Thyroid gland (tissue), 4 donors: ENCODE results near the gene FHOD3.

ENCODE experiments used
- POLR2A ChIP-seq, 2 donors: fragments of 450-650 bp; IDR thresholded peaks; one replicate each; pipeline ENCODE4 v1.6.1; 2017; ENCODE audit warnings: antibody characterized with exemption in 2 of 2, mild to moderate bottlenecking in 2 of 2, moderate library complexity in 1 of 2
- TF ChIP-seq, protein P1 (sequence below), 6 experiments: fragments of 200-600 bp in 3 of 6; fragments of 450-650 bp in 3 of 6; sonication (generic) in 3 of 6; IDR thresholded peaks; one replicate each; pipeline ENCODE4 v1.5.1; 2016 to 2019; ENCODE audit warnings: antibody characterized with exemption in 6 of 6, mild to moderate bottlenecking in 2 of 6, inconsistent platforms in 1 of 6, moderate library complexity in 1 of 6

DNA sequence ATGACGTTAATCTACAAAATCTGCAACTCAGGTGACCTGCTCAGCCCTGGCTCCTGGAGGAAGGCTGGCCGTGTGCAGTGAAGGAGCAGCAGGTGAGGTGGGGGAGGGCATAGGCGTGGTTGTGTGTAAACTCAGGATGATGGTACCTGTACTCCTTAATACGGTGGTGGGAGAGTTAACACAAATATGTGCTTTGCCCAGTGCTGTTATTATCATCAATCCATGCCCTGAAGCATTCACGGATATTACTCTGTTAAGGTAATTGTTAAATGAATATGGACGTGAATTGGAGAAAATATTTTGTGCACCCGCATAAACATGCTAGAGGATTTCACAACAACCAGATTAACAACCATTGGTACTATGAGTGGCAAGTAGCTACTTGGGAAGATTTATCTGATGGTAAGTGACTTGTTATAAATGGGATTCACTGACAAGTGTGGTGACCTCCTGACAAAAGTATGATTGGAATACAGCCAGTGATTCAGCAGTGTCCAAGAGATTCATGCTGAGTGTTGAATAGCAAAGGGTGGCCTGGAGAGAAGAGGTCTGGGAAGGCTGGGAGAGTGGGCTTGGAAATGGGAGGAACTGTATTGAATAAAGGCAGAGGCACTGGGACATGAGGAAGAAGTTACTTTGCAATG is 337.2 kb downstream of the FHOD3 start:
- TF ChIP-seq, protein P1, sequence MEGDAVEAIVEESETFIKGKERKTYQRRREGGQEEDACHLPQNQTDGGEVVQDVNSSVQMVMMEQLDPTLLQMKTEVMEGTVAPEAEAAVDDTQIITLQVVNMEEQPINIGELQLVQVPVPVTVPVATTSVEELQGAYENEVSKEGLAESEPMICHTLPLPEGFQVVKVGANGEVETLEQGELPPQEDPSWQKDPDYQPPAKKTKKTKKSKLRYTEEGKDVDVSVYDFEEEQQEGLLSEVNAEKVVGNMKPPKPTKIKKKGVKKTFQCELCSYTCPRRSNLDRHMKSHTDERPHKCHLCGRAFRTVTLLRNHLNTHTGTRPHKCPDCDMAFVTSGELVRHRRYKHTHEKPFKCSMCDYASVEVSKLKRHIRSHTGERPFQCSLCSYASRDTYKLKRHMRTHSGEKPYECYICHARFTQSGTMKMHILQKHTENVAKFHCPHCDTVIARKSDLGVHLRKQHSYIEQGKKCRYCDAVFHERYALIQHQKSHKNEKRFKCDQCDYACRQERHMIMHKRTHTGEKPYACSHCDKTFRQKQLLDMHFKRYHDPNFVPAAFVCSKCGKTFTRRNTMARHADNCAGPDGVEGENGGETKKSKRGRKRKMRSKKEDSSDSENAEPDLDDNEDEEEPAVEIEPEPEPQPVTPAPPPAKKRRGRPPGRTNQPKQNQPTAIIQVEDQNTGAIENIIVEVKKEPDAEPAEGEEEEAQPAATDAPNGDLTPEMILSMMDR (IDR thresholded peaks at IDR 0.05), result no peak
- TF ChIP-seq POLR2A (IDR thresholded peaks at IDR 0.05), result no peak
